ENCODE data around the gene ZNF408.

Gene ZNF408

DNA sequence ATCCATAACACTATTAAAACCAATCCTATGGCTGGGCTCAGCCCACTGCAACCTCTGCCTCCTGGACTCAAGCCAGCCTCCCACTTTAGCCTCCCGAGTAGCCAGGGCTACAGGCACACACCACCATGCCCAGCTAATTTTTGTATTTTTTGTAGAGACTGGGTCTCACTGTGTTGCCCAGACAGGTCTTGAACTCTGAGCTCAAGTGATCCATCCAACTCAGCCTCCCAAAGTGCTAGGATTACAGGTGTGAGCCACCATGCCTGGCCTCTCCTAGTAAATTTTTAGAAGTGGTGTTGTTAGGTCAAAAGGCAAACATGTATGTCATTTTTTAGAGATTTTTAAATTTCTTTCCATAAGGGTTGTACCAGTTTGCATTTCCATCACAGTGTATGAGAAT is 32.4 kb downstream of the ZNF408 start:
- Histone ChIP-seq H3K27ac (ENCODE audit: low read depth, low read length) (no peak overlapping the region), H3K36me3 (ENCODE audit: low read length) (no peaks in the 10 kb centered on the region), H3F3A (ENCODE audit: insufficient read depth) (no peaks in the 10 kb centered on the region), H3K9ac (ENCODE audit: low read length) (no peak overlapping the region), H3K4me2 (ENCODE audit: low read depth, low read length, poor library complexity, severe bottlenecking) (no peak overlapping the region), H3K27me3 (ENCODE audit: low read length) (no peaks in the 10 kb centered on the region), H2AFZ (ENCODE audit: low read depth, low read length, severe bottlenecking) (no peak overlapping the region), H3K4me3 (ENCODE audit: insufficient read depth, low read length, poor library complexity, severe bottlenecking) (no peak overlapping the region), H3K79me2 (ENCODE audit: insufficient read depth, low read length) (no peaks in the 10 kb centered on the region), H4K20me1 (ENCODE audit: low read depth, low read length) (no peaks in the 10 kb centered on the region), H3K9me2 (replicated peaks; ENCODE audit: insufficient read depth, low read length) (no peaks in the 10 kb centered on the region), H3K9me3 (ENCODE audit: insufficient read depth, low read length) (no peaks in the 10 kb centered on the region)
- TF ChIP-seq, protein P1, sequence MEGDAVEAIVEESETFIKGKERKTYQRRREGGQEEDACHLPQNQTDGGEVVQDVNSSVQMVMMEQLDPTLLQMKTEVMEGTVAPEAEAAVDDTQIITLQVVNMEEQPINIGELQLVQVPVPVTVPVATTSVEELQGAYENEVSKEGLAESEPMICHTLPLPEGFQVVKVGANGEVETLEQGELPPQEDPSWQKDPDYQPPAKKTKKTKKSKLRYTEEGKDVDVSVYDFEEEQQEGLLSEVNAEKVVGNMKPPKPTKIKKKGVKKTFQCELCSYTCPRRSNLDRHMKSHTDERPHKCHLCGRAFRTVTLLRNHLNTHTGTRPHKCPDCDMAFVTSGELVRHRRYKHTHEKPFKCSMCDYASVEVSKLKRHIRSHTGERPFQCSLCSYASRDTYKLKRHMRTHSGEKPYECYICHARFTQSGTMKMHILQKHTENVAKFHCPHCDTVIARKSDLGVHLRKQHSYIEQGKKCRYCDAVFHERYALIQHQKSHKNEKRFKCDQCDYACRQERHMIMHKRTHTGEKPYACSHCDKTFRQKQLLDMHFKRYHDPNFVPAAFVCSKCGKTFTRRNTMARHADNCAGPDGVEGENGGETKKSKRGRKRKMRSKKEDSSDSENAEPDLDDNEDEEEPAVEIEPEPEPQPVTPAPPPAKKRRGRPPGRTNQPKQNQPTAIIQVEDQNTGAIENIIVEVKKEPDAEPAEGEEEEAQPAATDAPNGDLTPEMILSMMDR (IDR thresholded peaks at IDR 0.05; ENCODE audit: insufficient read depth, low read length, poor library complexity, severe bottlenecking): no peak
- TF ChIP-seq EZH2phosphoT487 (conservative IDR thresholded peaks at IDR 0.05; ENCODE audit: low read length): no peak

DNA sequence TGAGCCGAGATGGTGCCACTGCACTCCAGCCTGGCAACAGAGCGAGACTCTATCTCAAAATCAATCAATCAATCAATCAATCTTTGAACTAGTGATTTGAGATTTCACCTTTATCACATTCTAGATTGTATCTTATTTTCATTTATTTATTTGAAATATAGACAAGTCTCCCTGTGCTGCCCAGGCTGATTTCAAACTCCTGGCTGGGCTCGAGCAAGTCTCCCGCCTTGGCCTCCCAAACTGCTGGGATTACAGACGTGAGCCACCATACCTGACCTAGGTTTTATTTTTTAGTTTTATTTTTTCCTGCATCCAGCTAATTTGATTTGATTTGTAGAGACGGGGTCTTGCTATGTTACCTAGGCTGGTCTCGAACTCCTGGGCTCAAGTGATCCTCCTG is 35.3 kb downstream of the ZNF408 start:
- H2AFZ ChIP-seq (ENCODE audit: low read depth, low read length, severe bottlenecking): no peak overlapping the region
- no peak overlapping the region for H3K9ac ChIP-seq (ENCODE audit: low read length)
- no peak overlapping the region for H3K4me3 ChIP-seq (ENCODE audit: insufficient read depth, low read length, poor library complexity, severe bottlenecking)
- H4K20me1 ChIP-seq (ENCODE audit: low read depth, low read length): no peaks in the 10 kb centered on the region
- no peak for TF ChIP-seq EZH2phosphoT487 (conservative IDR thresholded peaks at IDR 0.05; ENCODE audit: low read length)
- TF ChIP-seq, protein P1 (IDR thresholded peaks at IDR 0.05; ENCODE audit: insufficient read depth, low read length, poor library complexity, severe bottlenecking): no peak
- no peak overlapping the region for H3K27ac ChIP-seq (ENCODE audit: low read depth, low read length)
- H3K9me2 ChIP-seq (replicated peaks; ENCODE audit: insufficient read depth, low read length): no peaks in the 10 kb centered on the region
- no peak overlapping the region for H3K4me2 ChIP-seq (ENCODE audit: low read depth, low read length, poor library complexity, severe bottlenecking)
- H3K36me3 ChIP-seq (ENCODE audit: low read length): no peaks in the 10 kb centered on the region
- no peaks in the 10 kb centered on the region for H3K27me3 ChIP-seq (ENCODE audit: low read length)
- H3K79me2 ChIP-seq (ENCODE audit: insufficient read depth, low read length): no peaks in the 10 kb centered on the region
- no peaks in the 10 kb centered on the region for H3F3A ChIP-seq (ENCODE audit: insufficient read depth)
- no peaks in the 10 kb centered on the region for H3K9me3 ChIP-seq (ENCODE audit: insufficient read depth, low read length)

DNA sequence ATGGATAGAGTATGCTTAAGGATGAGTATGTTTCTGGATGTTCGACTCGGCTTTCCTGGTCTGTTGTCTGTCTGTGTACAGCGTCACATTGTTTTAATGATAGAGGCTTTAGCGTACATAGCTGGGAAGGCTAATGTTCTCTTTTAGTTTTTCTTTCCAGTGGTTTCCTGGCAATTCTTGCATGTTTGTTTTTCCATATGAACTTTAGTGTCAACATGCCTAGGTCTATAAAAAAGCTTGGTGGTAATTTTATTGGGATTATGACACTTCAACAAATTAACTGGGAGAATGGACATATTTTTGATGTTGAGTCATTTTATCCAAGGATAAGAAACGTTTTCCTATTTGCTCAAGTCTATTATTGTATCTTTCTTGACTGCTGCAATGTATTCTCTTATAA is 35.8 kb downstream of the ZNF408 start:
- no peak overlapping the region for H3K4me3 ChIP-seq (ENCODE audit: insufficient read depth, low read length, poor library complexity, severe bottlenecking)
- no peaks in the 10 kb centered on the region for H3K9me2 ChIP-seq (replicated peaks; ENCODE audit: insufficient read depth, low read length)
- no peak overlapping the region for H3K27ac ChIP-seq (ENCODE audit: low read depth, low read length)
- no peaks in the 10 kb centered on the region for H3K36me3 ChIP-seq (ENCODE audit: low read length)
- no peak overlapping the region for H3K9ac ChIP-seq (ENCODE audit: low read length)
- no peaks in the 10 kb centered on the region for H3K27me3 ChIP-seq (ENCODE audit: low read length)
- no peaks in the 10 kb centered on the region for H3K9me3 ChIP-seq (ENCODE audit: insufficient read depth, low read length)
- no peaks in the 10 kb centered on the region for H3F3A ChIP-seq (ENCODE audit: insufficient read depth)
- TF ChIP-seq EZH2phosphoT487 (conservative IDR thresholded peaks at IDR 0.05; ENCODE audit: low read length): no peak
- TF ChIP-seq, protein P1 (IDR thresholded peaks at IDR 0.05; ENCODE audit: insufficient read depth, low read length, poor library complexity, severe bottlenecking): no peak
- no peak overlapping the region for H3K4me2 ChIP-seq (ENCODE audit: low read depth, low read length, poor library complexity, severe bottlenecking)
- no peak overlapping the region for H2AFZ ChIP-seq (ENCODE audit: low read depth, low read length, severe bottlenecking)
- no peaks in the 10 kb centered on the region for H3K79me2 ChIP-seq (ENCODE audit: insufficient read depth, low read length)
- no peaks in the 10 kb centered on the region for H4K20me1 ChIP-seq (ENCODE audit: low read depth, low read length)

Data from SU-DHL-6 (cell line).